ENCODE data around the gene GBF1. TPM values are rescaled to one million over a fixed set of nuclear protein-coding genes. Genes with fewer than 3 reads are reported as not detected.
A peak's percentile ranks its signal among the peaks of the same experiment; 100 is the strongest.

The GBF1 gene
- total RNA-seq, 2 donors from 2014 or later: 23.1 to 24.1 TPM

GRCh38 chr10:102400076-102400475 is 154.7 kb downstream of the GBF1 start:
- 83% methylated on average over 17 of the region's 17 CpGs; no CpG with 5 or more reads in 1 of the 2 donors for WGBS, 2 donors
- Histone ChIP-seq H3K27ac (peak overlapping the region in 3 of 4 donors; percentile 85 to 90 (median 87)), H3K4me3 (no peak overlapping the region), H3K36me3 (replicated peaks in 1 of 2; ENCODE audit: insufficient read depth in 1 of 2, low read depth in 2 of 2) (peaks cover 0 to 7% of the 10 kb centered on the region in 2 donors), H3K4me1 (peaks cover 40% of the 10 kb centered on the region), H3K27me3 (no peaks in the 10 kb centered on the region), H3K9me3 (no peaks in the 10 kb centered on the region)
- intact Hi-C loops (cut with DNase I): no loop called here
- no peak for DNase-seq
- no peak for TF ChIP-seq POLR2A (IDR thresholded peaks at IDR 0.05)
- no peak for TF ChIP-seq CTCF (IDR thresholded peaks at IDR 0.05)
- no peak for ATAC-seq

DNA sequence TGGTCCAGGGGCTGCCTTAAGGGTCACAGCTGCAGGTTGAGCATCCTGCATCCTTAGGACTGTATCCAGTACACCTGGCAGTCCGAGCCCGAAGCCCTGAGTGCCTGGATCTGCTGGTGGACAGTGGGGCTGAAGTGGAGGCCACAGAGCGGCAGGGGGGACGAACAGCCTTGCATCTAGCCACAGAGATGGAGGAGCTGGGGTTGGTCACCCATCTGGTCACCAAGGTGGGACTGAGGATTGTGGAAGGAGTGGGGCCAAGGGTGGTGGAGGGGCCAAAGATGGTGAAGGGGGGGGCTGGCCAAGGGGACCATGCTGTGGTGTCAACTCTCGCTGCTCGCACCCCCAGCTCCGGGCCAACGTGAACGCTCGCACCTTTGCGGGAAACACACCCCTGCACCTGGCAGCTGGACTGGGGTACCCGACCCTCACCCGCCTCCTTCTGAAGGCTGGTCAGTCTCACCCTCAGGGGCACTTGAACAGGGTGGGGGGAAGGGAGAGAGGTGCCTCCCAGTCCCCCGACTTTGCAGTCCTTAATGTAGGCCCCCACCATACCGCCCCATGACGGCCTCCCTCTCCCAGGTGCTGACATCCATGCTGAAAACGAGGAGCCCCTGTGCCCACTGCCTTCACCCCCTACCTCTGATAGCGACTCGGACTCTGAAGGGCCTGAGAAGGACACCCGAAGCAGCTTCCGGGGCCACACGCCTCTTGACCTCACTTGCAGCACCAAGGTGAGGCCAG is 155.4 kb downstream of the GBF1 start:
- TF ChIP-seq CTCF (IDR thresholded peaks at IDR 0.05) (no peak), POLR2A (IDR thresholded peaks at IDR 0.05) (no peak)
- Histone ChIP-seq H3K4me3 (no peak overlapping the region), H3K9me3 (no peaks in the 10 kb centered on the region), H3K4me1 (peaks cover 40% of the 10 kb centered on the region), H3K27ac (no peak overlapping the region), H3K27me3 (no peaks in the 10 kb centered on the region), H3K36me3 (replicated peaks in 1 of 2; ENCODE audit: insufficient read depth in 1 of 2, low read depth in 2 of 2) (peaks cover 0 to 7% of the 10 kb centered on the region in 2 donors)
- intact Hi-C loops (cut with DNase I): no loop called here
- ATAC-seq: no peak
- WGBS, 2 donors: 81 to 92% methylated on average over 15 to 17 of the region's 22 CpGs
- no peak for DNase-seq

DNA sequence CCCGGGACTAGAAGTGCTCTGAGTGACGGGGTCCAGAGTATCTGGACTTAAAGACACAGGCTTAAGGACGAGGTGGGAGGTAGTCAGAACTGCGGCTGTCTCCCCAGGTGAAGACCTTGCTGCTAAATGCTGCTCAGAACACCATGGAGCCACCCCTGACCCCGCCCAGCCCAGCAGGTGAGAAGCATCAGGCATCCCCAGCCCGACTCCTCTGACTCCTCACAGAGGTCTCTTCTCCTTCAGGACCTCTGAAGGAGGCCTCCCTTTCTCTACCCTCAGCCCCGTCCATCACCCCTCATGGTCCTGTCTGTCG is 156.0 kb downstream of the GBF1 start:
- 82 to 83% methylated on average over 8 of the region's 8 CpGs for WGBS, 2 donors
- no peak for ATAC-seq
- intact Hi-C loops (cut with DNase I): no loop called here
- TF ChIP-seq CTCF (IDR thresholded peaks at IDR 0.05) (no peak), POLR2A (IDR thresholded peaks at IDR 0.05) (no peak)
- no peak overlapping the region for H3K4me3 ChIP-seq
- H3K4me1 ChIP-seq: peaks cover 35% of the 10 kb centered on the region
- peaks cover 0 to 7% of the 10 kb centered on the region in 2 donors for H3K36me3 ChIP-seq (replicated peaks in 1 of 2; ENCODE audit: insufficient read depth in 1 of 2, low read depth in 2 of 2)
- no peaks in the 10 kb centered on the region for H3K9me3 ChIP-seq
- no peak for DNase-seq
- no peak overlapping the region for H3K27ac ChIP-seq
- no peaks in the 10 kb centered on the region for H3K27me3 ChIP-seq

GRCh38 chr10:102401735-102402511 is 156.6 kb downstream of the GBF1 start:
- Histone ChIP-seq H3K27me3 (no peaks in the 10 kb centered on the region), H3K36me3 (replicated peaks in 1 of 2; ENCODE audit: insufficient read depth in 1 of 2, low read depth in 2 of 2) (peaks cover 0 to 7% of the 10 kb centered on the region in 2 donors), H3K9me3 (no peaks in the 10 kb centered on the region), H3K27ac (no peak overlapping the region), H3K4me3 (no peak overlapping the region), H3K4me1 (peaks cover 28% of the 10 kb centered on the region)
- WGBS, 2 donors: 80 to 84% methylated on average over 5 to 18 of the region's 18 CpGs
- TF ChIP-seq POLR2A (IDR thresholded peaks at IDR 0.05) (no peak), CTCF (IDR thresholded peaks at IDR 0.05) (no peak)
- intact Hi-C loops (cut with DNase I): no loop called here
- DNase-seq (no peak), ATAC-seq (no peak)

Data from body of pancreas (tissue), 4 donors.